Endodermal cell (in vitro differentiated cells): ENCODE data around the gene KLHDC10. TPM values are rescaled to one million over a fixed set of nuclear protein-coding genes. Genes with fewer than 3 reads are reported as not detected.
A peak's percentile ranks its signal among the peaks of the same experiment; 100 is the strongest.

Source experiments
- DNase-seq: peaks from one replicate; pipeline ENCODE4 v3.0.0-alpha.2; 2017
- H3K27ac ChIP-seq: 2 replicates; pipeline ENCODE4 v1.5.1; 2013; ENCODE audit warnings: mild to moderate bottlenecking, low read depth, low read length, moderate library complexity
- H3K27me3 ChIP-seq: 2 replicates; pipeline ENCODE4 v1.6.1; 2013; ENCODE audit warnings: mild to moderate bottlenecking, low read length, moderate library complexity; ENCODE audit not compliant: insufficient read depth, control insufficient read depth, poor library complexity, severe bottlenecking
- H3K36me3 ChIP-seq: 2 replicates; pipeline ENCODE4 v1.7.0; 2013; ENCODE audit warnings: mild to moderate bottlenecking, low read length, moderate library complexity; ENCODE audit not compliant: control insufficient read depth, insufficient read depth
- H3K4me1 ChIP-seq: one replicate; pipeline ENCODE4 v1.7.0; 2013; ENCODE audit warnings: low read length; ENCODE audit not compliant: control insufficient read depth, insufficient read depth
- H3K4me3 ChIP-seq: 2 replicates; pipeline ENCODE4 v1.5.1; 2013; ENCODE audit warnings: mild to moderate bottlenecking, low read length, moderate library complexity
- H3K9ac ChIP-seq: 2 replicates; pipeline ENCODE4 v1.6.1; 2013; ENCODE audit warnings: mild to moderate bottlenecking, low read length, moderate library complexity; ENCODE audit not compliant: poor library complexity, severe bottlenecking; ENCODE audit errors: extremely low read depth
- H3K9me3 ChIP-seq: 2 replicates; pipeline ENCODE4 v1.6.1; 2013; ENCODE audit warnings: mild to moderate bottlenecking, low read length, moderate library complexity; ENCODE audit not compliant: control insufficient read depth
- H3K27ac Mint-ChIP-seq: 2 replicates; pipeline ENCODE4 v1.8.0; 2020; ENCODE audit warnings: mixed read lengths
- H3K27me3 Mint-ChIP-seq: 2 replicates; pipeline ENCODE4 v1.8.0; 2021; ENCODE audit warnings: mild to moderate bottlenecking, mixed read lengths; ENCODE audit not compliant: insufficient read depth
- H3K36me3 Mint-ChIP-seq: 2 replicates; pipeline ENCODE4 v1.8.0; 2020; ENCODE audit warnings: low read depth, mixed read lengths
- H3K4me1 Mint-ChIP-seq: 2 replicates; pipeline ENCODE4 v1.8.0; 2020; ENCODE audit warnings: mixed read lengths
- H3K4me3 Mint-ChIP-seq: 2 replicates; pipeline ENCODE4 v1.8.0; 2020; ENCODE audit warnings: mild to moderate bottlenecking, moderate library complexity, mixed read lengths
- H3K9me3 Mint-ChIP-seq: 2 replicates; pipeline ENCODE4 v1.8.0; 2020; ENCODE audit warnings: mild to moderate bottlenecking, mixed read lengths
- CTCF ChIP-seq: fragments of 200-600 bp; sonication (generic); conservative IDR thresholded peaks from 2 replicates; pipeline ENCODE4 v1.5.0; 2021; ENCODE audit warnings: antibody characterized with exemption, mild to moderate bottlenecking
- WGBS, 2 experiments: methylation state at CpG; one replicate each; pipeline versions ENCODE4 v1.1.5 to v1.1.7; 2013; ENCODE audit warnings: missing lambda C conversion rate in 2 of 2, mixed read lengths in 1 of 2; ENCODE audit not compliant: insufficient coverage in 1 of 2, insufficient read length in 1 of 2; 5-methylcytosine and 5-hydroxymethylcytosine counted together
- long read RNA-seq, 4 experiments: library from polyadenylated mRNA in 2 of 4; library from RNA in 1 of 4; library from capped mRNA in 1 of 4; stranded (forward) in 3 of 4; unstranded in 1 of 4; transcript quantifications; one replicate each; pipeline ENCODE4 v2.0.0, GENCODE V29; 2020 to 2021; ENCODE audit warnings: inconsistent platforms in 1 of 4
- polyA plus RNA-seq, 2 experiments: library from polyadenylated mRNA; stranded (reverse); fragments of 50-300 nt; gene quantifications; one replicate each; pipeline ENCODE4 v1.2.3, GENCODE V29; 2013
- total RNA-seq, 2 donors: library from RNA; stranded (reverse); fragmentation: NEBNext Ultra II Directional in 1 of 2; extraction: Animal tissue kit (Norgen Biotek cat#: 25700) in 1 of 2; gene quantifications; 2 replicates in 1 of 2; 3 replicates in 1 of 2; pipeline ENCODE4 v1.2.1, GENCODE V29; 2021

KLHDC10 gene
- total RNA-seq, result 10 to 100 TPM; 20.6 to 22.2 TPM
- 25.8 TPM for polyA plus RNA-seq (2013, experiment 1 of 2)
- 26.7 TPM for polyA plus RNA-seq (2013, experiment 2 of 2)
- long read RNA-seq, experiment 1, full-length matches to known transcripts, result 1 of 8 reads
- long read RNA-seq, experiment 1, partial matches to known transcripts, result 0 of 8 reads
- long read RNA-seq, experiment 1, other reads (novel, unspliced or antisense), result 7 of 8 reads
- long read RNA-seq, experiment 2, partial matches to known transcripts, result 8 of 13 reads
- long read RNA-seq, experiment 2, other reads (novel, unspliced or antisense), result 5 of 13 reads
- long read RNA-seq, experiment 3, partial matches to known transcripts, result 5 of 16 reads
- long read RNA-seq, experiment 3, other reads (novel, unspliced or antisense), result 11 of 16 reads
- long read RNA-seq, experiment 4, partial matches to known transcripts, result 0 of 3 reads
- long read RNA-seq, experiment 4, other reads (novel, unspliced or antisense), result 3 of 3 reads

- Histone ChIP-seq H3K9me3 (no peaks in the 10 kb centered on the region), H3K36me3 (no peaks in the 10 kb centered on the region), H3K27ac (peak within 1 kb of the TSS; percentile 73), H3K4me1 (no peaks in the 10 kb centered on the region), H3K27me3 (no peaks in the 10 kb centered on the region), H3K9ac (peak within 1 kb of the TSS; percentile 65), H3K4me3 (peak within 1 kb of the TSS; percentile 94)
- peak; percentile 98 for DNase-seq
- Mint-ChIP-seq H3K4me3 (peak within 1 kb of the TSS; percentile 92), H3K27me3 (no peaks in the 10 kb centered on the region), H3K36me3 (no peaks in the 10 kb centered on the region), H3K9me3 (no peaks in the 10 kb centered on the region), H3K27ac (peak within 1 kb of the TSS; percentile 93), H3K4me1 (peaks cover 22% of the 10 kb centered on the region)
- 1 to 6% methylated on average over 19 to 57 of the region's 57 CpGs for WGBS, 2 experiments
- no peak for TF ChIP-seq CTCF
Measured at GRCh38 chr7:130069978-130070860, at the start of gene KLHDC10. Gene KLHDC10, plus strand, starts transcription at chr7:130070534. Its CDS starts 110 bp downstream, at chr7:130070644.

GRCh38 chr7:130021105-130021834, 49.1 kb upstream of the KLHDC10 start:
- peaks cover 6% of the 10 kb centered on the region for H3K4me1 Mint-ChIP-seq
- no peak for TF ChIP-seq CTCF
- no peaks in the 10 kb centered on the region for H3K27me3 Mint-ChIP-seq
- H3K27ac Mint-ChIP-seq, result no peak overlapping the region
- 95 to 96% methylated on average over 10 of the region's 10 CpGs for WGBS, 2 experiments
- no peaks in the 10 kb centered on the region for H3K9me3 Mint-ChIP-seq
- DNase-seq, result no peak
- Histone ChIP-seq H3K27ac (no peak overlapping the region), H3K9ac (no peak overlapping the region), H3K27me3 (no peaks in the 10 kb centered on the region), H3K36me3 (peaks cover 71% of the 10 kb centered on the region), H3K4me3 (no peak overlapping the region), H3K9me3 (no peaks in the 10 kb centered on the region), H3K4me1 (no peaks in the 10 kb centered on the region)
- peaks cover 77% of the 10 kb centered on the region for H3K36me3 Mint-ChIP-seq
- no peak overlapping the region for H3K4me3 Mint-ChIP-seq

- H3K36me3 Mint-ChIP-seq, result peaks cover 82% of the 10 kb centered on the region
- no peaks in the 10 kb centered on the region for H3K9me3 ChIP-seq
- no peaks in the 10 kb centered on the region for H3K27me3 Mint-ChIP-seq
- H3K27ac ChIP-seq, result no peak overlapping the region
- no peaks in the 10 kb centered on the region for H3K27me3 ChIP-seq
- H3K4me3 ChIP-seq, result no peak overlapping the region
- H3K4me1 Mint-ChIP-seq, result peaks cover 6% of the 10 kb centered on the region
- peaks cover 77% of the 10 kb centered on the region for H3K36me3 ChIP-seq
- WGBS, 2 experiments, result 94 to 98% methylated on average over 9 of the region's 9 CpGs
- H3K9ac ChIP-seq, result no peak overlapping the region
- DNase-seq, result no peak
- no peaks in the 10 kb centered on the region for H3K4me1 ChIP-seq
- no peak for TF ChIP-seq CTCF
- H3K27ac Mint-ChIP-seq, result no peak overlapping the region
- H3K4me3 Mint-ChIP-seq, result no peak overlapping the region
- no peaks in the 10 kb centered on the region for H3K9me3 Mint-ChIP-seq
Measured at GRCh38 chr7:130022115-130022514, 48.2 kb upstream of the KLHDC10 start.
